ENCODE results near the gene RIMS1.

The RIMS1 gene

GRCh38 chr6:72031471-72031870 lies 145.1 kb downstream of the RIMS1 start:
- TF ChIP-seq EZH2 (IDR thresholded peaks at IDR 0.05; ENCODE audit: borderline replicate concordance, low read length) (no peak), CTCF (IDR thresholded peaks at IDR 0.05; ENCODE audit: low read length) (no peak)

GRCh38 chr6:72032086-72032485 lies 145.7 kb downstream of the RIMS1 start:
- Histone ChIP-seq H3K4me2 (ENCODE audit: low read length) (no peak overlapping the region), H3F3A (ENCODE audit: insufficient read depth, low read length) (no peaks in the 10 kb centered on the region)

More at GRCh38 chr6:72031471-72031870, 145.1 kb downstream of the RIMS1 start:
- Histone ChIP-seq H3K27ac (ENCODE audit: low read depth, low read length, poor library complexity, severe bottlenecking) (no peak overlapping the region), H3K27me3 (ENCODE audit: insufficient read depth, low read length) (no peaks in the 10 kb centered on the region), H3K4me1 (ENCODE audit: insufficient read depth, low read length, severe bottlenecking) (no peaks in the 10 kb centered on the region), H3K9me2 (ENCODE audit: low read depth, low read length) (no peaks in the 10 kb centered on the region), H3K4me3 (ENCODE audit: low read depth, low read length, poor library complexity, severe bottlenecking) (no peak overlapping the region), H2AFZ (ENCODE audit: low read length) (no peak overlapping the region), H3K4me2 (ENCODE audit: low read length) (no peak overlapping the region), H3F3A (ENCODE audit: insufficient read depth, low read length) (no peaks in the 10 kb centered on the region), H3K9me3 (ENCODE audit: low read length) (no peaks in the 10 kb centered on the region), H3K36me3 (ENCODE audit: insufficient read depth, low read length) (no peaks in the 10 kb centered on the region), H4K20me1 (ENCODE audit: insufficient read depth, low read length) (no peaks in the 10 kb centered on the region), H3K9ac (ENCODE audit: low read length) (no peak overlapping the region), H3K79me2 (ENCODE audit: insufficient read depth, low read length) (no peaks in the 10 kb centered on the region)

GRCh38 chr6:72035486-72035885 lies 149.1 kb downstream of the RIMS1 start:
- no peak for TF ChIP-seq EZH2 (IDR thresholded peaks at IDR 0.05; ENCODE audit: borderline replicate concordance, low read length)
- no peak for TF ChIP-seq CTCF (IDR thresholded peaks at IDR 0.05; ENCODE audit: low read length)
- no peaks in the 10 kb centered on the region for H3F3A ChIP-seq (ENCODE audit: insufficient read depth, low read length)
- H3K9ac ChIP-seq (ENCODE audit: low read length) = no peak overlapping the region
- H3K27me3 ChIP-seq (ENCODE audit: insufficient read depth, low read length) = no peaks in the 10 kb centered on the region
- no peak overlapping the region for H3K4me3 ChIP-seq (ENCODE audit: low read depth, low read length, poor library complexity, severe bottlenecking)
- no peaks in the 10 kb centered on the region for H3K4me1 ChIP-seq (ENCODE audit: insufficient read depth, low read length, severe bottlenecking)
- no peak overlapping the region for H3K4me2 ChIP-seq (ENCODE audit: low read length)
- no peaks in the 10 kb centered on the region for H3K36me3 ChIP-seq (ENCODE audit: insufficient read depth, low read length)
- H3K9me3 ChIP-seq (ENCODE audit: low read length) = no peaks in the 10 kb centered on the region
- H3K9me2 ChIP-seq (ENCODE audit: low read depth, low read length) = no peaks in the 10 kb centered on the region
- no peaks in the 10 kb centered on the region for H3K79me2 ChIP-seq (ENCODE audit: insufficient read depth, low read length)
- no peaks in the 10 kb centered on the region for H4K20me1 ChIP-seq (ENCODE audit: insufficient read depth, low read length)
- no peak overlapping the region for H3K27ac ChIP-seq (ENCODE audit: low read depth, low read length, poor library complexity, severe bottlenecking)
- no peak overlapping the region for H2AFZ ChIP-seq (ENCODE audit: low read length)

More at GRCh38 chr6:72032086-72032485, 145.7 kb downstream of the RIMS1 start:
- no peaks in the 10 kb centered on the region for H3K27me3 ChIP-seq (ENCODE audit: insufficient read depth, low read length)
- H3K9me3 ChIP-seq (ENCODE audit: low read length) = no peaks in the 10 kb centered on the region
- no peaks in the 10 kb centered on the region for H3K79me2 ChIP-seq (ENCODE audit: insufficient read depth, low read length)
- no peaks in the 10 kb centered on the region for H3K9me2 ChIP-seq (ENCODE audit: low read depth, low read length)
- H4K20me1 ChIP-seq (ENCODE audit: insufficient read depth, low read length) = no peaks in the 10 kb centered on the region
- H2AFZ ChIP-seq (ENCODE audit: low read length) = no peak overlapping the region
- no peak overlapping the region for H3K9ac ChIP-seq (ENCODE audit: low read length)
- no peaks in the 10 kb centered on the region for H3K4me1 ChIP-seq (ENCODE audit: insufficient read depth, low read length, severe bottlenecking)
- no peaks in the 10 kb centered on the region for H3K36me3 ChIP-seq (ENCODE audit: insufficient read depth, low read length)
- no peak overlapping the region for H3K4me3 ChIP-seq (ENCODE audit: low read depth, low read length, poor library complexity, severe bottlenecking)
- H3K27ac ChIP-seq (ENCODE audit: low read depth, low read length, poor library complexity, severe bottlenecking) = no peak overlapping the region
- TF ChIP-seq CTCF (IDR thresholded peaks at IDR 0.05; ENCODE audit: low read length) = no peak
- TF ChIP-seq EZH2 (IDR thresholded peaks at IDR 0.05; ENCODE audit: borderline replicate concordance, low read length) = no peak

Measured in OCI-LY1 (cell line).